Small intestine (tissue), 7 donors: Measurements from ENCODE around the gene ACSL5. TPM values are rescaled to one million over a fixed set of nuclear protein-coding genes. Genes with fewer than 3 reads are reported as not detected.

Experiments used
- DNase-seq, 2 donors: peaks; one replicate each; pipeline versions ENCODE4 v3.0.0 to v3.0.0-alpha.2; 2013
- FAIRE-seq: peaks from 2 replicates; lab custom pipeline; 2012; peaks lifted over from hg19 to GRCh38; lab: Jason Lieb, UNC
- H3K27ac ChIP-seq, 3 donors: one replicate each; pipeline ENCODE4 v1.5.1; 2013; ENCODE audit warnings: low read length in 2 of 3, mild to moderate bottlenecking in 2 of 3, control low read depth in 1 of 3, inconsistent platforms in 1 of 3, low read depth in 1 of 3, moderate library complexity in 1 of 3
- H3K27me3 ChIP-seq, 3 donors: one replicate each; pipeline ENCODE4 v1.6.1; 2013; ENCODE audit warnings: low read length in 3 of 3, inconsistent platforms in 1 of 3; ENCODE audit not compliant: control insufficient read depth in 3 of 3, insufficient read depth in 3 of 3
- H3K36me3 ChIP-seq, 3 donors: one replicate each; pipeline ENCODE4 v1.6.1; 2013; ENCODE audit warnings: low read length in 3 of 3, inconsistent platforms in 1 of 3, low read depth in 1 of 3, mild to moderate bottlenecking in 1 of 3, moderate library complexity in 1 of 3; ENCODE audit not compliant: control insufficient read depth in 3 of 3, insufficient read depth in 2 of 3
- H3K4me1 ChIP-seq, 3 donors: one replicate each; pipeline ENCODE4 v1.6.1; 2013; ENCODE audit warnings: low read length in 2 of 3, inconsistent platforms in 1 of 3, low read depth in 1 of 3, mild to moderate bottlenecking in 1 of 3, moderate library complexity in 1 of 3; ENCODE audit not compliant: control insufficient read depth in 3 of 3, insufficient read depth in 2 of 3
- H3K4me3 ChIP-seq, 3 donors: one replicate each; pipeline ENCODE4 v1.5.1; 2013; ENCODE audit warnings: low read length in 3 of 3, control low read depth in 1 of 3, inconsistent platforms in 1 of 3, low read depth in 1 of 3, mild to moderate bottlenecking in 1 of 3, moderate library complexity in 1 of 3
- H3K9me3 ChIP-seq, 2 donors: one replicate each; pipeline ENCODE4 v1.6.1; 2013; ENCODE audit warnings: low read depth in 1 of 2, low read length in 1 of 2; ENCODE audit not compliant: control insufficient read depth in 2 of 2, insufficient read depth in 1 of 2
- WGBS, 3 donors: extraction: QIAGEN DNeasy Blood & Tissue Kit; methylation state at CpG; one replicate each; pipeline ENCODE4 v1.1.7; 2013; 5-methylcytosine and 5-hydroxymethylcytosine counted together
- polyA plus RNA-seq, 4 donors: library from polyadenylated mRNA; stranded (reverse) in 3 of 4; unstranded in 1 of 4; fragments of 200-250 nt in 3 of 4; fragments of 120-200 nt in 1 of 4; gene quantifications; one replicate each; pipeline versions ENCODE4 v1.2.1 to v1.2.3, GENCODE V29; 2013
- donor health status: healthy with polysubstance abuse.
- donor health status: control.
- donor health status: control.
- donor health status: Bipolar disorder and iron deficiency.
- donor health status: healthy.

Gene ACSL5
- polyA plus RNA-seq, 4 donors, result 163 to 425 (median 292) TPM

DNA sequence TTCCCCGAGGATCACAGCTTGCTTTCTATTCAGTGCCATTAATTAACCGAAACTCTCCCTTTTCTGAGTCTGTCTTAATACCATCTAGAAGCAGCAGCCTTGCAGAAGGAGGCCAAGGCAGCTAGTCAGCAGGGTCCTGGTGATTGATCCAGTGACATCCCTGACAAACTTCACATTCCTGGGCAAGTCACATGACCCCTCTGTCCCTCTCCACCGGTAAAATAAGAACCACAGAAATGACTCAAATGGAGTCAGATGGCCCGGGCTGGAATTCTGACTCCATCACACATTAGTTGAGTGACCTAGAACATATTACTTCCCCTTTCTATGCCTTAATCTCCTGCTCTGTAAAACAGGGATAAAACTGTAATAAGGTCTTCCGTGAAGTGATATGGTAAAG, 17.2 kb upstream of the ACSL5 start:
- no peaks in the 10 kb centered on the region for H3K27me3 ChIP-seq
- H3K4me1 ChIP-seq, result peaks cover 0 to 22% (median 2%) of the 10 kb centered on the region in 3 donors
- H3K4me3 ChIP-seq, result no peak overlapping the region
- DNase-seq (no peak), FAIRE-seq (no peak)
- no peak overlapping the region for H3K27ac ChIP-seq
- WGBS, 3 donors, result 82 to 86% (median 84%) methylated on average over 5 of the region's 5 CpGs
- H3K9me3 ChIP-seq, result no peaks in the 10 kb centered on the region
- H3K36me3 ChIP-seq, result no peaks in the 10 kb centered on the region

DNA sequence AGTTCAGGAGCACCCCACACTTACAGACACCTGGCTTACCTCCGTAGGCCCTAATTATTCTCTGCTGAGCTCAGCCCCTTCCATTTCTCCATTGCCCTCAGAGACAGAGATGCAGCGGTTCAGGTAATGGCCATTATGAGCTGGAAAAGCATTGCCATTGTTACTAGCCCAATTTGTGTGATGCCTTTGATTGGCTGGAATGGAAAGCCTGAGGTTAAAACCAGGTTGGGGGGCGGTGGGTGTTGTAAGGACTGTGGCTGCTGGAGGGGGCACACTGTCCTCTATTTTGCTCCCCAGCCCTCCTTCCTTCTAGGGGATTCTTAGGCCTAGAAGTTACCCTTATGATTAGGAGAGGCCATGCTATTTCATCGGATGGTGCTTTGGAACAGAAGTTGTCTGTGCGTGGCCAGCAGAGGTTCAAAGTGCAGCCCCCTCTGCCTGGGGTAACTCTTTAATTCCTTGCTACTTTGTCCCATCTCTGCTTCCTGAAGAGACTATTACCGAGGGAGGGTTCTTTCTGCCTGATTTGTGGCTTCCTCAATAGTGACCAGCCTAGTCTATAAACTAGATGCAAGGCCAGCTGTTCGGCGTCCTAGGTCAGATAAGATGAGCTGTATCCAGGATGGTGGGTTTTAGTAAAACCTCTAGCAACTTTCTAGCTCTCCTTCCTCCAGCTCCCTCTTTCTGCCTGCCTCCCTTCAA, 14.2 kb upstream of the ACSL5 start:
- H3K9me3 ChIP-seq, result no peaks in the 10 kb centered on the region
- peak overlapping the region; percentile 2 to 95 (median 85) for H3K27ac ChIP-seq
- no peak for FAIRE-seq
- peak; percentile 20 to 41 for DNase-seq
- no peaks in the 10 kb centered on the region for H3K36me3 ChIP-seq
- peaks cover 2 to 51% (median 4%) of the 10 kb centered on the region in 3 donors for H3K4me1 ChIP-seq
- H3K4me3 ChIP-seq, result no peak overlapping the region
- 36 to 62% (median 44%) methylated on average over 8 of the region's 8 CpGs for WGBS, 3 donors
- H3K27me3 ChIP-seq, result no peaks in the 10 kb centered on the region

DNA sequence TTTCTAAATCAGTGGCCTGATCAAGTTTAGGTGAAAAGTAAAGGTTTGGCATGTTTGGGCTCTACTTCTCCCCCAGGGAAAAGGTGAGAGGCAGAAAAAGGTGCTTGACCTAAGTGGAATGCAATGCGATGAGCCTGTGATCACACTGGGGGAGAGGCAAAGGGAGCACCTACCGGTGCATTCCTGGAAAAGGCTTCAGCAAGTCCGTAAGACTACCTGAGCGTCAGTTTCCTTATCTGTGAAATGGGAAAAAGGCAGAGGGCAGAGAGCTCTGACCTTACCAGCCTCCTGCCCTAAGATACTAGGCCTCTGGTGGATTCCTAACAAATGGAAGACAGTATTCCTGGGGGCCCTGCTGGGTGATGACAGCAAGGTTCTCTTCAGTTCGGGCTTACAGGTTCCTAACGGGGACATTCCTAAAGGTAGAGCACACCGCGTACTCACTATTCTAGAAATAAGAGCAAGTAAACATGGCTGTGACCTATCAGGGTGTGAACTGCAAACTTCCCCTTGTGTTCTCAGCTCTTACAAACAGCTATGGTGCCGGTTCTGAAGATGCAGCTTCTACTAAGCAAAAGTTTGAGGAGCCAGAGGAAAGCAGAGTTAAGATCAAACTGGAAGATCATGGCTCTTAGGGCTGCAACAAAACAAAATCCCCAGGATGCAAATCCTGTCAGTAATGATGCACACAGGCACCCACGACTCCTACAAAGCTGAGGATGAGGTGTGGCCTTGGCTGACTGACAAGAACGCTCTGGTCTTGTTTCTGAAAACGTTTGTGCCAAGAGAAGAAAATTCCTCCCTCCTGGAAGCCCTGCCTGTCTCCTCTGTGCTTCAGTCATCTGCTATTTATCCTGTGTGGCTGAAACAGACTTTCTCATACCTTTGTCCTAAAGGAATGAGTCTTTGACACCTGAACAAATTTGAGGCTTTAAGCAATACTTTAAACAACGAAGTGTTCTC, 13.3 kb upstream of the ACSL5 start:
- no peaks in the 10 kb centered on the region for H3K9me3 ChIP-seq
- peaks cover 2 to 57% (median 4%) of the 10 kb centered on the region in 3 donors for H3K4me1 ChIP-seq
- no peak overlapping the region for H3K4me3 ChIP-seq
- no peaks in the 10 kb centered on the region for H3K36me3 ChIP-seq
- no peak for FAIRE-seq
- DNase-seq, result peak; percentile 16 to 87
- H3K27ac ChIP-seq, result peak overlapping the region; percentile 66 to 95 (median 85)
- 19 to 59% (median 35%) methylated on average over 13 of the region's 13 CpGs for WGBS, 3 donors
- no peaks in the 10 kb centered on the region for H3K27me3 ChIP-seq

DNA sequence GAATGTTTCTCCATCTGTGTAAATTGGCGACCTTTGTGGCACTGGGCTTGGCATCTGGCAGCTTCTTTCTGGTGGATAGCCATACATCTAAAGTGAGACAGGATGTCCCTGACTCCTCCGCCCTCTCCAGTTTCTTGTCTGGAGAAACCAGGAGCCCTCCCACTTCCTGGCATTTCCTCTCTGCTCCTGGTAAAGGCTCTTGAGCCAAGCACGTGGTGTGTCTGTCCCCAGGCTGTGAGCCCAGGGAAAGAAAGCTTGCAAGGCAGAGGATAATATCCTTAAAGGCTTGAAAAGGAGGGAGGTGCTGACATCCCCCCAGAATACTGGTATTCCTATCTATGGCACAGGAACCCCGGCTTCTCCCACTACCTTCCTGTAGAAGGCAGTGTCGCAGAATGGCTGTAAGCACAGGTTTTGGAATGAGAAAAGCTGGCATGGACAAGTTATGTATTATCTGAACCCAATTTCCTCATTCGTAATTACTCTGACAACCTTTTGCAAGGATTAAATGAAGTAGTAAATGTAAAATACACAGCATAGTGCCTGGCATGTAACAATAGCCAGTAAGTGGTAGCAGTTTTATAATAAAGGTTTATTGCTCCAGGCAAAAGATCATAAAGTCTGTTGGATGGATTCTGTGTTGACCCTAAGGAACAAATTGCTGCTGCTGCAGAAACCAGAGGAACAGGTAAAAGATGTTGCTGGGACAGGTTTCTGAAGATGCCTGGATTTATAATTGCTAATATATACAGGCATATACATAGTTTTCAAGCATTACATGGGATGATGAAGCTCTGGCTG, 11.8 kb upstream of the ACSL5 start:
- Histone ChIP-seq H3K27ac (peak overlapping the region; percentile 82 to 95 (median 85)), H3K9me3 (no peaks in the 10 kb centered on the region), H3K4me3 (no peak overlapping the region), H3K4me1 (peaks cover 4 to 72% (median 4%) of the 10 kb centered on the region in 3 donors), H3K36me3 (no peaks in the 10 kb centered on the region), H3K27me3 (no peaks in the 10 kb centered on the region)
- 8 to 37% (median 22%) methylated on average over 6 of the region's 6 CpGs for WGBS, 3 donors
- FAIRE-seq (no peak), DNase-seq (peak; percentile 73 to 76)

DNA sequence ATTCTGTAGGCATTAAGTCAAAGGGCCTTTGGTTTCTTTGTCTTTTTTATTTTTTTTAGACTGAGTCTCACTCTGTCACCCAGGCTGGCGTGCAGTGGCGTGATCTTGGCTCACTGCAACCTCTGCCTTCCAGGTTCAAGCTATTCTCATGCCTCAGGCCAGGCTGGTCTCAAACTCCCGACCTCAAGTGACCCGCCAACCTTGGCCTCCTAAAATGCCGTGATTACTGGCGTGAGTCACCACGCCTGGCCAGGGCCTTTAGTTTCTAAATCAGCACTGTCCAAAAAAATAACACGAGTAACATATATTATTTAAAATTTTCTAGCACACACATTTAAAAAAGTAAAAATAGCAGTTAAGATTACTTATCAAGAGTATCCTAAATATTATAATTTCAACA, 11.1 kb upstream of the ACSL5 start:
- peak overlapping the region; percentile 82 to 85 (median 83) for H3K27ac ChIP-seq
- FAIRE-seq, result no peak
- peak; percentile 29 to 69 for DNase-seq
- H3K9me3 ChIP-seq, result no peaks in the 10 kb centered on the region
- peaks cover 4 to 79% (median 4%) of the 10 kb centered on the region in 3 donors for H3K4me1 ChIP-seq
- no peak overlapping the region for H3K4me3 ChIP-seq
- WGBS, 3 donors, result 22 to 58% (median 44%) methylated on average over 8 of the region's 8 CpGs
- no peaks in the 10 kb centered on the region for H3K27me3 ChIP-seq
- H3K36me3 ChIP-seq, result no peaks in the 10 kb centered on the region

DNA sequence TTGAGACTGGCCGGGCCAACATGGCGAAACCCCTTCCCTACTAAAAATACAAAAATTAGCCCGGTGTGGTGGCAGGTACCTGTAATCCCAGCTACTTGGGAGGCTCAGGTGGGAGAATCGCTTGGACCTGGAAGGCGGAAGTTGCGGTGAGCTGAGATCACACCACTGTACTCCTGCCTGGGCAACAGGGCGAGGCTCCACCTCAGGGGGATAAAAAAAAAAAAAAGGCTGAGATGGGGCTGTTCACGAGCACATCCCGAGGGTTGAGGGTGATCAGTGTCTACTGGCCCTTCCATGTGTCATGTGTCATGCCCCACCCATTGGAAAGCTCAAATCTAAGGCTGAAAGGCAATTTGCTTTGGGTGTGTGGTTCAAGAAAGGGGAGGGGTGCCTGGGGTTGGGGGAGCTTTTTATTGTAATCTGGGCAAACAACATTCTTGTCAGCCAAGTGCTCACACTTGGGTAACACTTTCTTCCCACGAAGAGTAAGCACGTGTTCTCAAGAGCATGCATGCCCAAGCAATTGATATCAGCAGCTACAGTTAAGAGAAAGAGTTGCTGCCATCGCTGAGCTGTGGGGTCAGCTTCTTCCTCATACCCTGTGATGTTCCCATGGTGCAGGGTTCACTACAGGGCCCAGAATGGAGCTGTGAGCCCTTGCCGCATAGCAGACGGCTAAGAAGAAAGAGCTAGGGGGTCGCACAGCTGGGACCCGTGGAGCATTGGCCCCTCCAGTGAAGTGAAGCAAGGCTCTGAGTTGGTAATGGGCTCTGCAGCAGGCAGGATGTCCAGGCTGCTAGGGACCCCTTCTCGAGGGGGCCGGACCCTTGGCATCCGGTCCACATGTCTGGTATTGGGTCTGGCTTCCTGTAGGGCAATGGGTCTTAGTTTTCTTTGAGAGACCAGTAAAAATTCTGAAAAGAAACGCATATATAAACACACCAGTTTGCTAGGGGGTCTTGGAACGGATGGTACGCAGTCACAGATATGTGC, 9.9 kb upstream of the ACSL5 start:
- Histone ChIP-seq H3K36me3 (no peaks in the 10 kb centered on the region), H3K4me3 (no peak overlapping the region), H3K27ac (peak overlapping the region; percentile 84 to 91 (median 85)), H3K9me3 (no peaks in the 10 kb centered on the region), H3K27me3 (no peaks in the 10 kb centered on the region), H3K4me1 (peaks cover 4 to 82% (median 4%) of the 10 kb centered on the region in 3 donors)
- WGBS, 3 donors, result 32 to 78% (median 49%) methylated on average over 21 to 22 of the region's 22 CpGs
- FAIRE-seq (no peak), DNase-seq (peak; percentile 70 to 85)

DNA sequence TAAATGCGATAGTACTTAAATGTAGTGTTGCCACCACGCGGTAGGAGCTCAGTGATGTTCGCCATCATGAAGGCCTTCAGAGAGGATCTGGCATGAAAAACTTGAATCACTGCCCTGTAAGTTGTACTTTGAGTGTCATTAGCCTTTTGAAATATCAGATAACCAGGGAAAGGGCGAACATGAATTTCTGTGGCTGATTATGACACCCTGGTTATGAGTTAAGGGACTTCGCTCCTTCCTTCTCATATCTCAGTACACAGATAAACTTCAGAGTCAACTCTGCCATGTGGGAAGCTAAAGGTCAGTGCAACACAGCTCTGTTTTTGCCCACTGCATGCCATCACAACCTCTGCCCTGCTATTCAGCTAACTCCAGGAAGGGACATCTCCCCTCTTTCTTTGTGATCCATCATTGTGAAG, 8.9 kb upstream of the ACSL5 start:
- Histone ChIP-seq H3K36me3 (no peaks in the 10 kb centered on the region), H3K27ac (peak overlapping the region; percentile 84 to 91 (median 85)), H3K9me3 (no peaks in the 10 kb centered on the region), H3K27me3 (no peaks in the 10 kb centered on the region), H3K4me1 (peaks cover 2 to 76% (median 4%) of the 10 kb centered on the region in 3 donors), H3K4me3 (no peak overlapping the region)
- DNase-seq (peak; percentile 89 to 98), FAIRE-seq (no peak)
- WGBS, 3 donors, result 18 to 68% (median 27%) methylated on average over 6 of the region's 6 CpGs
